Nephron progenitor cell (in vitro differentiated cells): ENCODE data around the gene FAM193B.
A peak's percentile ranks its signal among the peaks of the same experiment; 100 is the strongest.

Experiments
- DNase-seq: peaks from one replicate; pipeline ENCODE4 v3.0.0; 2021
- H3K27ac Mint-ChIP-seq: 2 replicates; pipeline ENCODE4 v1.8.0; 2021; ENCODE audit warnings: mild to moderate bottlenecking, moderate library complexity, mixed read lengths
- H3K27me3 Mint-ChIP-seq: 2 replicates; pipeline ENCODE4 v1.8.0; 2021; ENCODE audit warnings: mild to moderate bottlenecking, low read depth, mixed read lengths; ENCODE audit not compliant: poor library complexity
- H3K36me3 Mint-ChIP-seq: 2 replicates; pipeline ENCODE4 v1.8.0; 2021; ENCODE audit warnings: low read depth, mixed read lengths
- H3K4me1 Mint-ChIP-seq: 2 replicates; pipeline ENCODE4 v1.8.0; 2021; ENCODE audit warnings: mixed read lengths
- H3K4me3 Mint-ChIP-seq: 2 replicates; pipeline ENCODE4 v1.8.0; 2021; ENCODE audit warnings: mild to moderate bottlenecking, moderate library complexity, mixed read lengths
- H3K9me3 Mint-ChIP-seq: 2 replicates; pipeline ENCODE4 v1.8.0; 2021; ENCODE audit warnings: mild to moderate bottlenecking, moderate library complexity, mixed read lengths
- CTCF ChIP-seq: fragments of 200-600 bp; sonication (generic); IDR thresholded peaks from 2 replicates; pipeline ENCODE4 v1.5.0; 2021; ENCODE audit warnings: antibody characterized with exemption

The FAM193B gene

GRCh38 chr5:177601126-177601525 lies 46.8 kb upstream of the FAM193B start:
- DNase-seq = no peak
- H3K4me3 Mint-ChIP-seq = peak overlapping the region; percentile 95
- no peaks in the 10 kb centered on the region for H3K9me3 Mint-ChIP-seq
- peaks cover 7% of the 10 kb centered on the region for H3K27me3 Mint-ChIP-seq
- TF ChIP-seq CTCF = no peak
- H3K36me3 Mint-ChIP-seq = peaks cover 15% of the 10 kb centered on the region
- H3K27ac Mint-ChIP-seq = no peak overlapping the region
- peaks cover 15% of the 10 kb centered on the region for H3K4me1 Mint-ChIP-seq

- peak overlapping the region; percentile 13 for H3K27ac Mint-ChIP-seq
- H3K4me1 Mint-ChIP-seq = peaks cover 15% of the 10 kb centered on the region
- peaks cover 20% of the 10 kb centered on the region for H3K36me3 Mint-ChIP-seq
- H3K4me3 Mint-ChIP-seq = peak overlapping the region; percentile 95
- no peaks in the 10 kb centered on the region for H3K9me3 Mint-ChIP-seq
- TF ChIP-seq CTCF = no peak
- no peak for DNase-seq
- peaks cover 7% of the 10 kb centered on the region for H3K27me3 Mint-ChIP-seq
These were observed 46.2 kb upstream of the FAM193B start for GRCh38 chr5:177600508-177601018.

- Mint-ChIP-seq H3K27me3 (peaks cover 7% of the 10 kb centered on the region), H3K4me3 (peak within 1 kb of the TSS; percentile 95), H3K27ac (peak within 1 kb of the TSS; percentile 13), H3K9me3 (no peaks in the 10 kb centered on the region), H3K4me1 (peaks cover 15% of the 10 kb centered on the region), H3K36me3 (peaks cover 23% of the 10 kb centered on the region)
- peak; percentile 92 for DNase-seq
- TF ChIP-seq CTCF = no peak
These were observed 45.6 kb upstream of the FAM193B start, which contains the start of gene B4GALT7 for GRCh38 chr5:177599731-177600507. TSS of gene B4GALT7 (plus strand) at chr5:177600132. CDS start at chr5:177600211, 79 bp downstream.

GRCh38 chr5:177598477-177598876 lies 44.1 kb upstream of the FAM193B start:
- H3K27ac Mint-ChIP-seq = no peak overlapping the region
- no peak for TF ChIP-seq CTCF
- peaks cover 37% of the 10 kb centered on the region for H3K36me3 Mint-ChIP-seq
- H3K4me3 Mint-ChIP-seq = peak overlapping the region; percentile 76
- peaks cover 7% of the 10 kb centered on the region for H3K27me3 Mint-ChIP-seq
- no peak for DNase-seq
- no peaks in the 10 kb centered on the region for H3K9me3 Mint-ChIP-seq
- H3K4me1 Mint-ChIP-seq = peaks cover 18% of the 10 kb centered on the region

GRCh38 chr5:177596775-177597238 lies 42.4 kb upstream of the FAM193B start:
- Mint-ChIP-seq H3K9me3 (no peaks in the 10 kb centered on the region), H3K36me3 (peaks cover 39% of the 10 kb centered on the region), H3K27ac (no peak overlapping the region), H3K27me3 (peaks cover 7% of the 10 kb centered on the region), H3K4me3 (no peak overlapping the region), H3K4me1 (peaks cover 32% of the 10 kb centered on the region)
- no peak for DNase-seq
- no peak for TF ChIP-seq CTCF
